K562 (cell line): Measurements from ENCODE around the gene DAB2. TPM values are rescaled to one million over a fixed set of nuclear protein-coding genes. Genes with fewer than 3 reads are reported as not detected.

ENCODE experiments used
- ATAC-seq: fragments of 200-7000 bp; cut with Tn5 transposase; 3 replicates; pipeline ENCODE4 v1.9.1; 2020; ENCODE audit warnings: moderate library complexity
- BruUV-seq: library from RNA; stranded (reverse); fragments of 400-500 nt; replicated peaks from 2 replicates; lab custom pipeline; 2021; lab: Mats Ljungman, UMichigan
- CTCF ChIA-PET: fragments of 300-600 bp; formaldehyde crosslinking; extraction: SDS; loops from one replicate; lab custom pipeline; 2021; ENCODE audit warnings: low intra/inter-chr PET ratio; lab: Yijun Ruan, JAX
- POLR2A ChIA-PET: fragments of 300-600, 350-650 bp; sonication (Branson Sonifier 250); formaldehyde crosslinking; extraction: SDS; loops from one replicate; lab custom pipeline; 2021; ENCODE audit warnings: antibody characterized with exemption, inconsistent platforms; lab: Yijun Ruan, JAX
- DNase-seq, 4 experiments: peaks; one replicate each; pipeline versions ENCODE4 v3.0.0 to v3.0.0-alpha.2; 2011 to 2018; ENCODE audit warnings: low spot score in 3 of 4, mixed read lengths in 3 of 4; ENCODE audit errors: extremely low read depth in 1 of 4
- FAIRE-seq: peaks from 2 replicates; lab custom pipeline; 2011; peaks lifted over from hg19 to GRCh38; lab: Jason Lieb, UNC
- H2AFZ ChIP-seq: 2 replicates; pipeline ENCODE4 v1.6.0; 2011; ENCODE audit warnings: low read depth, low read length, control low read depth, inconsistent platforms
- H3K27ac ChIP-seq: fragments of 200-600 bp; 3 replicates; pipeline ENCODE4 v1.8.0; 2011; ENCODE audit warnings: low read depth, mild to moderate bottlenecking, control low read depth, inconsistent platforms, low read length, moderate library complexity, mixed read lengths; ENCODE audit errors: extremely low read depth
- H3K27me3 ChIP-seq, 2 experiments: fragments of 300-600 bp in 1 of 2; 2 replicates in 1 of 2; 3 replicates in 1 of 2; pipeline versions ENCODE4 v1.6.0 to v1.8.0; 2011; ENCODE audit warnings: inconsistent platforms in 2 of 2, low read length in 2 of 2, mild to moderate bottlenecking in 1 of 2, mixed read lengths in 1 of 2, moderate library complexity in 1 of 2; ENCODE audit not compliant: control insufficient read depth in 2 of 2, insufficient read depth in 2 of 2
- H3K36me3 ChIP-seq: fragments of 300-600 bp; 3 replicates; pipeline ENCODE4 v1.8.0; 2011; ENCODE audit warnings: mild to moderate bottlenecking, low read length, inconsistent platforms; ENCODE audit not compliant: control insufficient read depth, insufficient read depth
- H3K4me1 ChIP-seq, 2 experiments: fragments of 200-600 bp in 1 of 2; replicated peaks in 1 of 2; 2 replicates in 1 of 2; 3 replicates in 1 of 2; pipeline versions ENCODE4 v1.5.1 to v1.8.0; 2011; ENCODE audit warnings: inconsistent platforms in 2 of 2, low read length in 2 of 2, mild to moderate bottlenecking in 1 of 2, mixed read lengths in 1 of 2, moderate library complexity in 1 of 2; ENCODE audit not compliant: control insufficient read depth in 2 of 2, insufficient read depth in 2 of 2
- H3K4me2 ChIP-seq: 2 replicates; pipeline ENCODE4 v1.6.1; 2011; ENCODE audit warnings: low read length, control low read depth, inconsistent platforms, mixed read lengths; ENCODE audit not compliant: insufficient read depth
- H3K4me3 ChIP-seq: fragments of 200-600 bp; sonication (generic), shearing (Covaris generic); 2 replicates; pipeline ENCODE4 v1.5.1; 2016; ENCODE audit warnings: control low read depth, inconsistent platforms
- H3K79me2 ChIP-seq: fragments of 200-600 bp; 3 replicates; pipeline ENCODE4 v1.8.0; 2011; ENCODE audit warnings: low read length, inconsistent platforms; ENCODE audit not compliant: control insufficient read depth, insufficient read depth
- H3K9ac ChIP-seq, 2 experiments: 2 replicates each; pipeline versions ENCODE4 v1.6.0 to v1.6.1; 2011; ENCODE audit warnings: low read depth in 2 of 2, low read length in 2 of 2, control low read depth in 1 of 2, inconsistent platforms in 1 of 2, mild to moderate bottlenecking in 1 of 2, mixed read lengths in 1 of 2; ENCODE audit not compliant: insufficient read depth in 1 of 2
- H3K9me1 ChIP-seq: one replicate; pipeline ENCODE4 v1.6.0; 2011; ENCODE audit warnings: inconsistent platforms, mild to moderate bottlenecking, low read length, moderate library complexity; ENCODE audit not compliant: control insufficient read depth, insufficient read depth
- H3K9me3 ChIP-seq: replicated peaks from 2 replicates; pipeline ENCODE4 v1.5.1; 2011; ENCODE audit warnings: low read depth, low read length, inconsistent platforms; ENCODE audit not compliant: control insufficient read depth, insufficient read depth
- H4K20me1 ChIP-seq: replicated peaks from 2 replicates; pipeline ENCODE4 v1.6.1; 2011; ENCODE audit warnings: low read length, inconsistent platforms, mixed read lengths; ENCODE audit not compliant: control insufficient read depth, insufficient read depth
- CCAR2 ChIP-seq: fragments of 200-400 bp; formaldehyde crosslinking; IDR thresholded peaks from 2 replicates; pipeline ENCODE4 v1.6.1; 2017; ENCODE audit warnings: mild to moderate bottlenecking, low read depth, low read length
- CHD7 ChIP-seq: fragments of 200-600 bp; sonication (generic); IDR thresholded peaks from one replicate; pipeline ENCODE4 v1.6.1; 2012; ENCODE audit warnings: mild to moderate bottlenecking, low read depth, low read length, inconsistent platforms
- GABPA ChIP-seq: fragments of 200-800 bp; sonication (Bioruptor generic); conservative IDR thresholded peaks from 2 replicates; pipeline ENCODE4 v1.6.1; 2016; ENCODE audit warnings: low read depth, missing genetic modification characterization, missing compliant biosample characterization
- HOXB6 ChIP-seq: fragments of 250-450 bp; sonication (Bioruptor Pico); IDR thresholded peaks from 2 replicates; pipeline ENCODE4 v1.5.1; 2022; ENCODE audit warnings: mild to moderate bottlenecking, borderline replicate concordance
- NR4A1 ChIP-seq, 2 experiments: fragments of 250-450 bp in 1 of 2; fragments of 450-650 bp in 1 of 2; sonication (Bioruptor Pico) in 1 of 2; IDR thresholded peaks; 2 replicates each; pipeline versions ENCODE4 v1.4.0 to v1.6.1; 2016 to 2020; ENCODE audit warnings: mild to moderate bottlenecking in 2 of 2, missing compliant biosample characterization in 1 of 2, missing genetic modification characterization in 1 of 2, moderate library complexity in 1 of 2
- SRSF9 ChIP-seq: fragments of 200-400 bp; formaldehyde crosslinking; IDR thresholded peaks from 2 replicates; pipeline ENCODE4 v1.6.1; 2017; ENCODE audit warnings: low read depth, low read length, borderline replicate concordance
- ZBTB11 ChIP-seq, 3 experiments: fragments of 200-800 bp in 1 of 3; fragments of 250-450 bp in 1 of 3; fragments of 450-650 bp in 1 of 3; sonication (Bioruptor Pico) in 1 of 3; sonication (Bioruptor generic) in 1 of 3; formaldehyde crosslinking in 1 of 3; IDR thresholded peaks; 2 replicates each; pipeline versions ENCODE4 v1.6.1 to v1.8.0; 2016 to 2022; ENCODE audit warnings: mild to moderate bottlenecking in 2 of 3, missing genetic modification characterization in 2 of 3, missing compliant biosample characterization in 1 of 3, moderate library complexity in 1 of 3
- WGBS: fragments of 100-300 bp; shearing (Covaris generic); methylation state at CpG from one replicate; pipeline ENCODE4 v1.1.6; 2016; ENCODE audit warnings: low coverage, mixed read lengths; ENCODE audit not compliant: insufficient coverage; ENCODE audit errors: missing lambda C conversion rate; 5-methylcytosine and 5-hydroxymethylcytosine counted together
- in situ Hi-C: fragments of 300-500 bp; cut with MboI; formaldehyde crosslinking; loops from 4 replicates; pipeline ENCODE4 v1.15.0; 2018; ENCODE audit warnings: inconsistent platforms, mixed read lengths
- intact Hi-C: fragments of 100-400 bp; cut with micrococcal nuclease; formaldehyde crosslinking; loops from 2 replicates; pipeline ENCODE4 v1.14.2; 2022
- polyA plus RNA-seq, 8 experiments: library from polyadenylated mRNA; depleted of rRNA in 4 of 8; stranded (reverse) in 5 of 8; unstranded in 3 of 8; fragments of >200 nt; fragmentation: Nextera tagmentation in 2 of 8; fragmentation: Illumina TruSeq in 1 of 8; extraction: Ambion mirVana in 2 of 8; extraction: Trizol in 1 of 8; gene quantifications; 2 replicates each; pipeline versions ENCODE4 v1.2.1 to v1.2.3, GENCODE V29; 2011 to 2014; ENCODE audit warnings: inconsistent platforms in 1 of 8, missing spikeins in 1 of 8
- total RNA-seq, 7 experiments: library from RNA; depleted of rRNA in 6 of 7; stranded (reverse); fragments of >200 nt in 6 of 7; fragmentation: Illumina TruSeq in 2 of 7; extraction: Trizol in 2 of 7; gene quantifications; 2 replicates each; pipeline versions ENCODE4 v1.2.1 to v1.2.3, GENCODE V29; 2011 to 2021; ENCODE audit warnings: low replicate concordance in 1 of 7

DAB2 gene
- total and polyA plus RNA-seq, 9 of the 15 experiments (the other 6 are each of a cell fraction or from before 2014, with no cell fraction given): 6.6 to 29.9 (median 24.1) TPM

DNA sequence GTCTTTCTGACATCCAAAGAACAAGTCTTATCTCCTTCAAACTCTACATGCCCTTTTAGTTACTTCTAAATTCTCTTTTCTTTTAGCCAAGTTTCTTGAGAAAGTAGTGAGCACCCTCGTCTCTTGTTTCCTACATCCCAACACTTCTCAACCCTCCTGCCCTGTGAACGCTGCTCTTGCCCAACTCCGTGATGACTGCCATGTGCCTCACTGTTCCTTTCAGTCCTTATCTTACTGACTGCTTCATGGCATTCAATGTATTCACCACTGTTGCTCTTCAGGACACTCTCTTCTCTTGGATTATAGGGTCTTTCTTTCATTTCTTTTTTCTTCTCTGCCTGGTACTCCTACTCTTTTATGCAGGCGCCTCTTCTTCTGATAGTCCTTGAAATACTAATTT lies 75.3 kb downstream of the DAB2 start:
- no peaks in the 10 kb centered on the region for H4K20me1 ChIP-seq
- H3K27ac ChIP-seq: no peak overlapping the region
- ATAC-seq: no peak
- H3K9me3 ChIP-seq: no peaks in the 10 kb centered on the region
- H3K4me2 ChIP-seq: no peak overlapping the region
- no peaks in the 10 kb centered on the region for H3K36me3 ChIP-seq
- no peak for FAIRE-seq
- no peak overlapping the region for H3K9ac ChIP-seq
- no peak for DNase-seq
- CTCF ChIA-PET: no interaction called here
- no TSS peak for BruUV-seq
- no peaks in the 10 kb centered on the region for H3K4me1 ChIP-seq
- 1% methylated on average over 4 of the region's 4 CpGs for WGBS
- H3K4me3 ChIP-seq: no peak overlapping the region
- H3K79me2 ChIP-seq: no peaks in the 10 kb centered on the region
- no peaks in the 10 kb centered on the region for H3K27me3 ChIP-seq
- no peaks in the 10 kb centered on the region for H3K9me1 ChIP-seq
- no peak overlapping the region for H2AFZ ChIP-seq
- POLR2A ChIA-PET: no interaction called here
- in situ Hi-C loops (no loop called here), intact Hi-C loops (no loop called here)
- TF ChIP-seq ZBTB11 (CRISPR knock-in tag; IDR thresholded peaks at IDR 0.05) (no peak), NR4A1 (CRISPR knock-in tag; IDR thresholded peaks at IDR 0.05) (no peak), NR4A1 (tag; IDR thresholded peaks at IDR 0.05) (no peak), HOXB6 (CRISPR knock-in tag) (no peak), CHD7 (no peak), GABPA (tag) (no peak), CCAR2 (no peak), SRSF9 (no peak)
